Naive thymus-derived CD4-positive, alpha-beta T cell (primary cell): Measurements from ENCODE around the gene SRRM4. TPM values are rescaled to one million over a fixed set of nuclear protein-coding genes. Genes with fewer than 3 reads are reported as not detected.

ENCODE experiments used
- ATAC-seq: fragments of 150-1000 bp; cut with Tn5 transposase; 2 replicates; pipeline ENCODE4 v1.10.0; 2021; ENCODE audit warnings: mild to moderate bottlenecking, moderate library complexity
- CTCF ChIA-PET: fragments of 350-600 bp; sonication (Branson Sonifier 250); formaldehyde crosslinking; loops from one replicate; lab custom pipeline; 2021; ENCODE audit warnings: antibody characterized with exemption; lab: Charles Lee
- POLR2A ChIA-PET: fragments of 350-600 bp; sonication (Branson Sonifier 250); formaldehyde crosslinking; loops from one replicate; lab custom pipeline; 2021; ENCODE audit warnings: antibody characterized with exemption, inconsistent platforms; lab: Charles Lee
- DNase-seq, 9 donors: peaks; one replicate each; pipeline versions ENCODE4 v3.0.0 to v3.0.0-alpha.2; 2020 to 2022; ENCODE audit warnings: mixed read lengths in 1 of 9
- H3K27ac ChIP-seq: one replicate; pipeline ENCODE4 v1.7.0; 2013; ENCODE audit warnings: mild to moderate bottlenecking, low read depth, low read length, moderate library complexity
- H3K27me3 ChIP-seq, 2 donors: one replicate each; pipeline ENCODE4 v1.7.0; 2013; ENCODE audit warnings: low read length in 2 of 2, mild to moderate bottlenecking in 2 of 2, moderate library complexity in 2 of 2; ENCODE audit not compliant: control insufficient read depth in 2 of 2, insufficient read depth in 2 of 2
- H3K36me3 ChIP-seq, 3 experiments: 1 replicate in 2 of 3; 2 replicates in 1 of 3; pipeline ENCODE4 v1.7.0; 2013; ENCODE audit warnings: low read length in 3 of 3, mild to moderate bottlenecking in 3 of 3, moderate library complexity in 1 of 3; ENCODE audit not compliant: insufficient read depth in 3 of 3, control insufficient read depth in 2 of 3
- H3K4me1 ChIP-seq, 2 donors: one replicate each; pipeline ENCODE4 v1.7.0; 2013; ENCODE audit warnings: low read length in 2 of 2, mild to moderate bottlenecking in 2 of 2, moderate library complexity in 1 of 2; ENCODE audit not compliant: control insufficient read depth in 2 of 2, insufficient read depth in 2 of 2
- H3K4me3 ChIP-seq: 2 replicates; pipeline ENCODE4 v1.7.0; 2013; ENCODE audit warnings: mild to moderate bottlenecking, low read length
- H3K9me3 ChIP-seq, 3 experiments: 1 replicate in 2 of 3; 2 replicates in 1 of 3; pipeline ENCODE4 v1.7.0; 2013; ENCODE audit warnings: low read length in 3 of 3; ENCODE audit not compliant: control insufficient read depth in 2 of 3
- H3K27ac Mint-ChIP-seq, 9 donors: one replicate each; pipeline ENCODE4 v1.8.0; 2020 to 2022; ENCODE audit warnings: mixed read lengths in 9 of 9, mild to moderate bottlenecking in 8 of 9, moderate library complexity in 5 of 9, inconsistent platforms in 2 of 9
- H3K27me3 Mint-ChIP-seq, 5 donors: one replicate each; pipeline ENCODE4 v1.8.0; 2021 to 2022; ENCODE audit warnings: mixed read lengths in 5 of 5, mild to moderate bottlenecking in 1 of 5
- H3K36me3 Mint-ChIP-seq, 5 donors: one replicate each; pipeline ENCODE4 v1.8.0; 2020 to 2022; ENCODE audit warnings: mixed read lengths in 5 of 5, mild to moderate bottlenecking in 3 of 5, inconsistent platforms in 1 of 5
- H3K4me1 Mint-ChIP-seq, 7 donors: one replicate each; pipeline ENCODE4 v1.8.0; 2020 to 2022; ENCODE audit warnings: mixed read lengths in 7 of 7, mild to moderate bottlenecking in 3 of 7, inconsistent platforms in 1 of 7
- H3K4me3 Mint-ChIP-seq, 10 donors: one replicate each; pipeline ENCODE4 v1.8.0; 2020 to 2022; ENCODE audit warnings: mild to moderate bottlenecking in 10 of 10, mixed read lengths in 10 of 10, moderate library complexity in 6 of 10, inconsistent platforms in 2 of 10
- H3K9me3 Mint-ChIP-seq, 11 donors: one replicate each; pipeline ENCODE4 v1.8.0; 2020 to 2022; ENCODE audit warnings: mixed read lengths in 11 of 11, mild to moderate bottlenecking in 4 of 11, inconsistent platforms in 1 of 11, moderate library complexity in 1 of 11
- intact Hi-C, 2 donors: fragments of 100-400 bp; cut with micrococcal nuclease; formaldehyde crosslinking; loops; one replicate each; pipeline ENCODE4 v1.15.1; 2023
- polyA plus RNA-seq, 2 donors: library from polyadenylated mRNA; unstranded; fragments of 300-500 nt; fragmentation: Illumina TruSeq; gene quantifications; one replicate each; pipeline ENCODE4 v1.2.3, GENCODE V29; 2021
- total RNA-seq, 6 experiments: library from RNA in 5 of 6; stranded (reverse) in 5 of 6; gene quantifications; 1 replicate in 5 of 6; 2 replicates in 1 of 6; pipeline ENCODE4 v1.2.3 and lab custom pipeline; 2021 to 2026

The SRRM4 gene
- total and polyA plus RNA-seq, 7 experiments from 2014 or later, result not detected

- ATAC-seq (no peak), DNase-seq (no peak)
- Mint-ChIP-seq H3K27me3 (peaks cover 0 to 9% (median 6%) of the 10 kb centered on the region in 5 donors), H3K4me1 (no peaks in the 10 kb centered on the region), H3K4me3 (no peak overlapping the region), H3K36me3 (no peaks in the 10 kb centered on the region), H3K27ac (no peak overlapping the region), H3K9me3 (peaks cover 0 to 8% (median 3%) of the 10 kb centered on the region in 11 donors)
- Histone ChIP-seq H3K4me3 (no peak overlapping the region), H3K9me3 (no peaks in the 10 kb centered on the region), H3K4me1 (no peaks in the 10 kb centered on the region), H3K36me3 (no peaks in the 10 kb centered on the region), H3K27me3 (no peaks in the 10 kb centered on the region), H3K27ac (no peak overlapping the region)
- CTCF ChIA-PET, result no interaction called here
- intact Hi-C loops, result no loop called here
- POLR2A ChIA-PET, result no interaction called here
Observed at GRCh38 chr12:119072440-119072839, 91.1 kb downstream of the SRRM4 start.

- CTCF ChIA-PET, result no interaction called here
- POLR2A ChIA-PET, result no interaction called here
- peaks cover 0 to 6% (median 0%) of the 10 kb centered on the region in 5 donors for H3K27me3 Mint-ChIP-seq
- H3K27ac Mint-ChIP-seq, result no peak overlapping the region
- no peaks in the 10 kb centered on the region for H3K36me3 Mint-ChIP-seq
- H3K4me3 ChIP-seq, result no peak overlapping the region
- DNase-seq (no peak), ATAC-seq (no peak)
- intact Hi-C loops, result no loop called here
- H3K4me3 Mint-ChIP-seq, result no peak overlapping the region
- H3K4me1 Mint-ChIP-seq, result no peaks in the 10 kb centered on the region
- H3K36me3 ChIP-seq, result no peaks in the 10 kb centered on the region
- no peak overlapping the region for H3K27ac ChIP-seq
- H3K27me3 ChIP-seq, result no peaks in the 10 kb centered on the region
- peaks cover 0 to 5% (median 0%) of the 10 kb centered on the region in 11 donors for H3K9me3 Mint-ChIP-seq
- H3K9me3 ChIP-seq, result no peaks in the 10 kb centered on the region
- no peaks in the 10 kb centered on the region for H3K4me1 ChIP-seq
Observed at GRCh38 chr12:119075222-119075787, 94.0 kb downstream of the SRRM4 start.

GRCh38 chr12:119075918-119076317, 94.6 kb downstream of the SRRM4 start:
- ChIA-PET CTCF (no interaction called here), POLR2A (no interaction called here)
- no peak overlapping the region for H3K27ac Mint-ChIP-seq
- no peak overlapping the region for H3K4me3 Mint-ChIP-seq
- Histone ChIP-seq H3K9me3 (no peaks in the 10 kb centered on the region), H3K27ac (no peak overlapping the region), H3K4me1 (no peaks in the 10 kb centered on the region), H3K27me3 (no peaks in the 10 kb centered on the region), H3K36me3 (no peaks in the 10 kb centered on the region), H3K4me3 (no peak overlapping the region)
- no peak for ATAC-seq
- H3K9me3 Mint-ChIP-seq, result peaks cover 0 to 5% (median 0%) of the 10 kb centered on the region in 11 donors
- peaks cover 0 to 6% (median 0%) of the 10 kb centered on the region in 5 donors for H3K27me3 Mint-ChIP-seq
- DNase-seq, result no peak
- no peaks in the 10 kb centered on the region for H3K4me1 Mint-ChIP-seq
- H3K36me3 Mint-ChIP-seq, result no peaks in the 10 kb centered on the region
- intact Hi-C loops, result no loop called here

- Mint-ChIP-seq H3K4me3 (no peak overlapping the region), H3K36me3 (no peaks in the 10 kb centered on the region), H3K27me3 (peaks cover 0 to 13% (median 11%) of the 10 kb centered on the region in 5 donors), H3K9me3 (peaks cover 0 to 9% (median 0%) of the 10 kb centered on the region in 11 donors), H3K27ac (no peak overlapping the region), H3K4me1 (no peaks in the 10 kb centered on the region)
- Histone ChIP-seq H3K4me3 (no peak overlapping the region), H3K27me3 (no peaks in the 10 kb centered on the region), H3K27ac (no peak overlapping the region), H3K9me3 (no peaks in the 10 kb centered on the region), H3K4me1 (no peaks in the 10 kb centered on the region), H3K36me3 (no peaks in the 10 kb centered on the region)
- ATAC-seq (no peak), DNase-seq (no peak)
- POLR2A ChIA-PET, result no interaction called here
- CTCF ChIA-PET, result no interaction called here
- intact Hi-C loops, result no loop called here
Observed at GRCh38 chr12:119079530-119079929, 98.2 kb downstream of the SRRM4 start.

- Histone ChIP-seq H3K36me3 (no peaks in the 10 kb centered on the region), H3K27ac (no peak overlapping the region), H3K4me1 (no peaks in the 10 kb centered on the region), H3K4me3 (no peak overlapping the region), H3K9me3 (no peaks in the 10 kb centered on the region), H3K27me3 (no peaks in the 10 kb centered on the region)
- Mint-ChIP-seq H3K36me3 (no peaks in the 10 kb centered on the region), H3K9me3 (peaks cover 0 to 10% (median 0%) of the 10 kb centered on the region in 11 donors), H3K27ac (no peak overlapping the region), H3K4me3 (no peak overlapping the region), H3K4me1 (no peaks in the 10 kb centered on the region), H3K27me3 (peaks cover 0 to 22% (median 15%) of the 10 kb centered on the region in 5 donors)
- ChIA-PET POLR2A (no interaction called here), CTCF (no interaction called here)
- ATAC-seq (no peak), DNase-seq (no peak)
- intact Hi-C loops, result no loop called here
Observed at GRCh38 chr12:119082016-119082415, 100.7 kb downstream of the SRRM4 start.

- H3K27ac ChIP-seq, result no peak overlapping the region
- DNase-seq (no peak), ATAC-seq (no peak)
- no peak overlapping the region for H3K4me3 ChIP-seq
- Mint-ChIP-seq H3K4me1 (no peaks in the 10 kb centered on the region), H3K27ac (no peak overlapping the region), H3K9me3 (peaks cover 0 to 12% (median 0%) of the 10 kb centered on the region in 11 donors), H3K36me3 (no peaks in the 10 kb centered on the region), H3K4me3 (no peak overlapping the region), H3K27me3 (peaks cover 0 to 27% (median 15%) of the 10 kb centered on the region in 5 donors)
- H3K27me3 ChIP-seq, result no peaks in the 10 kb centered on the region
- H3K36me3 ChIP-seq, result no peaks in the 10 kb centered on the region
- CTCF ChIA-PET, result no interaction called here
- H3K9me3 ChIP-seq, result no peaks in the 10 kb centered on the region
- POLR2A ChIA-PET, result no interaction called here
- no peaks in the 10 kb centered on the region for H3K4me1 ChIP-seq
- intact Hi-C loops, result no loop called here
Observed at GRCh38 chr12:119082496-119082895, 101.2 kb downstream of the SRRM4 start.

GRCh38 chr12:119088685-119089379, 107.5 kb downstream of the SRRM4 start:
- ATAC-seq (no peak), DNase-seq (no peak)
- Histone ChIP-seq H3K9me3 (no peaks in the 10 kb centered on the region), H3K27me3 (no peaks in the 10 kb centered on the region), H3K4me3 (no peak overlapping the region), H3K27ac (no peak overlapping the region), H3K4me1 (no peaks in the 10 kb centered on the region), H3K36me3 (no peaks in the 10 kb centered on the region)
- ChIA-PET CTCF (no interaction called here), POLR2A (no interaction called here)
- Mint-ChIP-seq H3K36me3 (no peaks in the 10 kb centered on the region), H3K4me3 (no peak overlapping the region), H3K27me3 (peaks cover 0 to 26% (median 9%) of the 10 kb centered on the region in 5 donors), H3K4me1 (no peaks in the 10 kb centered on the region), H3K27ac (no peak overlapping the region), H3K9me3 (peaks cover 0 to 10% (median 3%) of the 10 kb centered on the region in 11 donors)
- intact Hi-C loops, result no loop called here
